ENCODE data around the gene RNF26.

Gene RNF26

GRCh38 chr11:119299416-119299815 is 34.9 kb upstream of the RNF26 start:
- Histone ChIP-seq H3K4me3 (ENCODE audit: low read length in 2 of 2) (no peak overlapping the region), H2AK5ac (ENCODE audit: low read depth, low read length) (no peak overlapping the region), H3K27me3 (ENCODE audit: control insufficient read depth in 3 of 3, insufficient read depth in 3 of 3, low read depth in 1 of 3, low read length in 3 of 3) (no peaks in the 10 kb centered on the region), H2BK5ac (ENCODE audit: low read length) (no peak overlapping the region), H3K9me3 (replicated peaks in 1 of 2; ENCODE audit: control insufficient read depth in 2 of 2, insufficient read depth in 1 of 2, low read depth in 1 of 2, low read length in 2 of 2) (no peaks in the 10 kb centered on the region), H3K79me1 (ENCODE audit: low read depth, low read length) (peaks cover 1% of the 10 kb centered on the region), H2BK12ac (ENCODE audit: low read length) (no peak overlapping the region), H2BK120ac (ENCODE audit: low read depth, low read length) (no peak overlapping the region), H3K4ac (ENCODE audit: low read length) (no peak overlapping the region), H2AFZ (ENCODE audit: low read length) (no peak overlapping the region), H3K18ac (ENCODE audit: low read length) (no peak overlapping the region), H3K9ac (ENCODE audit: low read depth, low read length, poor library complexity) (no peak overlapping the region), H3K36me3 (replicated peaks in 1 of 2; ENCODE audit: control insufficient read depth in 2 of 2, insufficient read depth in 2 of 2, low read length in 2 of 2) (peaks cover 16 to 86% of the 10 kb centered on the region in 2 donors), H3K23ac (ENCODE audit: low read depth, low read length, poor library complexity) (no peak overlapping the region), H3K27ac (replicated peaks; ENCODE audit: low read length) (no peak overlapping the region), H4K91ac (ENCODE audit: low read depth, low read length, poor library complexity) (no peak overlapping the region), H3K4me2 (ENCODE audit: insufficient read depth, low read length, poor library complexity, severe bottlenecking) (no peak overlapping the region), H3K14ac (ENCODE audit: low read length) (no peak overlapping the region), H4K8ac (ENCODE audit: low read depth, low read length) (no peak overlapping the region), H3K4me1 (ENCODE audit: control insufficient read depth in 2 of 2, insufficient read depth in 1 of 2, low read depth in 1 of 2, low read length in 2 of 2) (no peaks in the 10 kb centered on the region), H2BK15ac (ENCODE audit: low read length) (no peak overlapping the region)
- WGBS, 2 donors (ENCODE audit: extremely low coverage in 2 of 2, insufficient read length in 2 of 2, insufficient replicate concordance in 1 of 2): no CpG with 5 or more reads among the region's 9 CpGs
- DNase-seq (ENCODE audit: low spot score): no peak

- no peak overlapping the region for H2BK12ac ChIP-seq (ENCODE audit: low read length)
- DNase-seq (ENCODE audit: low spot score): no peak
- no peaks in the 10 kb centered on the region for H3K79me1 ChIP-seq (ENCODE audit: low read depth, low read length)
- H2AK5ac ChIP-seq (ENCODE audit: low read depth, low read length): no peak overlapping the region
- no peak overlapping the region for H3K27ac ChIP-seq (replicated peaks; ENCODE audit: low read length)
- no peak overlapping the region for H2BK5ac ChIP-seq (ENCODE audit: low read length)
- H3K4ac ChIP-seq (ENCODE audit: low read length): no peak overlapping the region
- H4K91ac ChIP-seq (ENCODE audit: low read depth, low read length, poor library complexity): no peak overlapping the region
- no peak overlapping the region for H2BK15ac ChIP-seq (ENCODE audit: low read length)
- H3K4me3 ChIP-seq (ENCODE audit: low read length in 2 of 2): no peak overlapping the region
- H3K18ac ChIP-seq (ENCODE audit: low read length): no peak overlapping the region
- H2BK120ac ChIP-seq (ENCODE audit: low read depth, low read length): no peak overlapping the region
- H3K9ac ChIP-seq (ENCODE audit: low read depth, low read length, poor library complexity): no peak overlapping the region
- no CpG with 5 or more reads among the region's 3 CpGs for WGBS, 2 donors (ENCODE audit: extremely low coverage in 2 of 2, insufficient read length in 2 of 2, insufficient replicate concordance in 1 of 2)
- H3K4me2 ChIP-seq (ENCODE audit: insufficient read depth, low read length, poor library complexity, severe bottlenecking): no peak overlapping the region
- no peaks in the 10 kb centered on the region for H3K9me3 ChIP-seq (replicated peaks in 1 of 2; ENCODE audit: control insufficient read depth in 2 of 2, insufficient read depth in 1 of 2, low read depth in 1 of 2, low read length in 2 of 2)
- H4K8ac ChIP-seq (ENCODE audit: low read depth, low read length): no peak overlapping the region
- H2AFZ ChIP-seq (ENCODE audit: low read length): no peak overlapping the region
- H3K36me3 ChIP-seq (replicated peaks in 1 of 2; ENCODE audit: control insufficient read depth in 2 of 2, insufficient read depth in 2 of 2, low read length in 2 of 2): peaks cover 16 to 93% of the 10 kb centered on the region in 2 donors
- no peaks in the 10 kb centered on the region for H3K4me1 ChIP-seq (ENCODE audit: control insufficient read depth in 2 of 2, insufficient read depth in 1 of 2, low read depth in 1 of 2, low read length in 2 of 2)
- H3K23ac ChIP-seq (ENCODE audit: low read depth, low read length, poor library complexity): no peak overlapping the region
- no peaks in the 10 kb centered on the region for H3K27me3 ChIP-seq (ENCODE audit: control insufficient read depth in 3 of 3, insufficient read depth in 3 of 3, low read depth in 1 of 3, low read length in 3 of 3)
- H3K14ac ChIP-seq (ENCODE audit: low read length): no peak overlapping the region
Observed at GRCh38 chr11:119300198-119300964, 33.9 kb upstream of the RNF26 start.

GRCh38 chr11:119303227-119303718 is 31.1 kb upstream of the RNF26 start:
- no peaks in the 10 kb centered on the region for H3K27me3 ChIP-seq (ENCODE audit: control insufficient read depth in 3 of 3, insufficient read depth in 3 of 3, low read depth in 1 of 3, low read length in 3 of 3)
- H3K9ac ChIP-seq (ENCODE audit: low read depth, low read length, poor library complexity): no peak overlapping the region
- no peak overlapping the region for H2BK12ac ChIP-seq (ENCODE audit: low read length)
- no peak overlapping the region for H3K14ac ChIP-seq (ENCODE audit: low read length)
- WGBS, 2 donors (ENCODE audit: extremely low coverage in 2 of 2, insufficient read length in 2 of 2, insufficient replicate concordance in 1 of 2): no CpG with 5 or more reads among the region's 5 CpGs
- H3K9me3 ChIP-seq (replicated peaks in 1 of 2; ENCODE audit: control insufficient read depth in 2 of 2, insufficient read depth in 1 of 2, low read depth in 1 of 2, low read length in 2 of 2): no peaks in the 10 kb centered on the region
- H3K27ac ChIP-seq (replicated peaks; ENCODE audit: low read length): no peak overlapping the region
- no peak overlapping the region for H3K23ac ChIP-seq (ENCODE audit: low read depth, low read length, poor library complexity)
- no peak overlapping the region for H4K8ac ChIP-seq (ENCODE audit: low read depth, low read length)
- no peak overlapping the region for H2BK15ac ChIP-seq (ENCODE audit: low read length)
- no peak overlapping the region for H2BK5ac ChIP-seq (ENCODE audit: low read length)
- H3K4me3 ChIP-seq (ENCODE audit: low read length in 2 of 2): no peak overlapping the region
- H3K36me3 ChIP-seq (replicated peaks in 1 of 2; ENCODE audit: control insufficient read depth in 2 of 2, insufficient read depth in 2 of 2, low read length in 2 of 2): peaks cover 17 to 92% of the 10 kb centered on the region in 2 donors
- H2AK5ac ChIP-seq (ENCODE audit: low read depth, low read length): no peak overlapping the region
- H3K18ac ChIP-seq (ENCODE audit: low read length): no peak overlapping the region
- H3K4ac ChIP-seq (ENCODE audit: low read length): no peak overlapping the region
- H3K4me2 ChIP-seq (ENCODE audit: insufficient read depth, low read length, poor library complexity, severe bottlenecking): no peak overlapping the region
- H4K91ac ChIP-seq (ENCODE audit: low read depth, low read length, poor library complexity): no peak overlapping the region
- DNase-seq (ENCODE audit: low spot score): no peak
- H3K79me1 ChIP-seq (ENCODE audit: low read depth, low read length): no peaks in the 10 kb centered on the region
- H3K4me1 ChIP-seq (ENCODE audit: control insufficient read depth in 2 of 2, insufficient read depth in 1 of 2, low read depth in 1 of 2, low read length in 2 of 2): peaks cover 2 to 8% of the 10 kb centered on the region in 2 donors
- no peak overlapping the region for H2AFZ ChIP-seq (ENCODE audit: low read length)
- H2BK120ac ChIP-seq (ENCODE audit: low read depth, low read length): no peak overlapping the region

GRCh38 chr11:119305556-119306372 is 28.6 kb upstream of the RNF26 start:
- Histone ChIP-seq H3K4me1 (ENCODE audit: control insufficient read depth in 2 of 2, insufficient read depth in 1 of 2, low read depth in 1 of 2, low read length in 2 of 2) (peaks cover 2 to 8% of the 10 kb centered on the region in 2 donors), H3K9me3 (replicated peaks in 1 of 2; ENCODE audit: control insufficient read depth in 2 of 2, insufficient read depth in 1 of 2, low read depth in 1 of 2, low read length in 2 of 2) (no peaks in the 10 kb centered on the region), H2AFZ (ENCODE audit: low read length) (no peak overlapping the region), H4K8ac (ENCODE audit: low read depth, low read length) (no peak overlapping the region), H2AK5ac (ENCODE audit: low read depth, low read length) (no peak overlapping the region), H3K9ac (ENCODE audit: low read depth, low read length, poor library complexity) (no peak overlapping the region), H3K4me2 (ENCODE audit: insufficient read depth, low read length, poor library complexity, severe bottlenecking) (no peak overlapping the region), H3K27me3 (ENCODE audit: control insufficient read depth in 3 of 3, insufficient read depth in 3 of 3, low read depth in 1 of 3, low read length in 3 of 3) (no peaks in the 10 kb centered on the region), H2BK5ac (ENCODE audit: low read length) (no peak overlapping the region), H3K23ac (ENCODE audit: low read depth, low read length, poor library complexity) (no peak overlapping the region), H2BK120ac (ENCODE audit: low read depth, low read length) (no peak overlapping the region), H3K18ac (ENCODE audit: low read length) (no peak overlapping the region), H4K91ac (ENCODE audit: low read depth, low read length, poor library complexity) (no peak overlapping the region), H3K14ac (ENCODE audit: low read length) (no peak overlapping the region), H3K4me3 (ENCODE audit: low read length in 2 of 2) (no peak overlapping the region), H3K27ac (replicated peaks; ENCODE audit: low read length) (no peak overlapping the region), H2BK15ac (ENCODE audit: low read length) (no peak overlapping the region), H3K79me1 (ENCODE audit: low read depth, low read length) (no peaks in the 10 kb centered on the region), H2BK12ac (ENCODE audit: low read length) (no peak overlapping the region), H3K36me3 (replicated peaks in 1 of 2; ENCODE audit: control insufficient read depth in 2 of 2, insufficient read depth in 2 of 2, low read length in 2 of 2) (peaks cover 23 to 82% of the 10 kb centered on the region in 2 donors), H3K4ac (ENCODE audit: low read length) (no peak overlapping the region)
- no CpG with 5 or more reads among the region's 7 CpGs for WGBS, 2 donors (ENCODE audit: extremely low coverage in 2 of 2, insufficient read length in 2 of 2, insufficient replicate concordance in 1 of 2)
- DNase-seq (ENCODE audit: low spot score): no peak

All from neuronal stem cell (in vitro differentiated cells).